T-helper 2 cell treated with Interferon-gamma antibody and Interleukin-4, amounts not matched to agents 5 μg/mL and 100 μg/mL, for 36 hours (primary cell): ENCODE measurements around the gene TMEM63C.

Source experiments
- DNase-seq: peaks from one replicate; pipeline ENCODE4 v3.0.0; 2021; ENCODE audit warnings: low spot score
- H3K27ac Mint-ChIP-seq: one replicate; pipeline ENCODE4 v1.8.0; 2021; ENCODE audit warnings: mild to moderate bottlenecking, mixed read lengths
- H3K27me3 Mint-ChIP-seq: one replicate; pipeline ENCODE4 v1.8.0; 2021; ENCODE audit warnings: low read depth, mixed read lengths
- H3K36me3 Mint-ChIP-seq: one replicate; pipeline ENCODE4 v1.8.0; 2021; ENCODE audit warnings: low read depth, mixed read lengths
- H3K4me1 Mint-ChIP-seq: one replicate; pipeline ENCODE4 v1.8.0; 2021; ENCODE audit warnings: low read depth, mixed read lengths
- H3K4me3 Mint-ChIP-seq: one replicate; pipeline ENCODE4 v1.8.0; 2022; ENCODE audit warnings: mild to moderate bottlenecking, moderate library complexity, mixed read lengths
- H3K9me3 Mint-ChIP-seq: one replicate; pipeline ENCODE4 v1.8.0; 2021; ENCODE audit warnings: mixed read lengths

TMEM63C gene

DNA sequence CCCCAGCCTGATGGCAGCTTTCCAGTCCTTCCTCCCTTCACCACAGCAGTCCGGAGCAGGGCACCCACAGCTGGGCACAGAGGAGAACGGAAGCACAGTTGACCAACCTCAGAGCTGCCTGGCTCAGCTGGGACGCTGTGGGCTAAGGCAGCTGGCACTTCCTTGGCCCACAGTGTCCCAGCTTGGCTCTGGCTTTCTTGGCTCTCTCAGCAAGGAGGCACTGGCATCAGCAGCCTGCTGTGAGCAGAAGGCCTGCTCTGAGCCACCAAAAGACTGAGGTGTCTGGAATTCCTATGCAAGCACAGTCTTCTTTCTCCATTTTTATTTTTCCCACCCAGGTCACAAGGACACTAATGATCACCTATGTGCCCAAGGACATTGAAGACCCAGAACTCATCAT, 56.8 kb downstream of the TMEM63C start:
- Mint-ChIP-seq H3K9me3 (no peaks in the 10 kb centered on the region), H3K27ac (no peak overlapping the region), H3K4me1 (no peaks in the 10 kb centered on the region), H3K4me3 (no peak overlapping the region), H3K27me3 (no peaks in the 10 kb centered on the region), H3K36me3 (no peaks in the 10 kb centered on the region)
- DNase-seq = no peak

DNA sequence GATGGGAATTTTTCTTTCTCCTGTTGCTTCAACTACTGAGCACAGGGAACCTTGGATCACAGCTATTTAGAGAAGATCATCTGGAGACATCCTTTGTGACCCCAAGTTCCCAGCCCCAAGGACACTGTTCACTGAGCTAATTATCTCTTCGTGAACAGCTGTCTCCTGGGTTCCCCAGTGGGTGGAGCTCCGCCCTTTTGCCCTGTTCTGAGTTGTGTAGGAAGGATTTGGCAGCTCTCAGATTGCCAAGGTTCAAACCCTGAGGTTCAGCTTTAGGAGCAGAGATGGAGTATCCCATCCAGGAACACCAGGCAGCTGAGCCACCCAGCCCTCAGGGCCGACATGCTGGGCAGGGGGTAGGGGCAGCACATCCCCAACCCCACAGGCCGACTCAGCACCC, 57.4 kb downstream of the TMEM63C start:
- Mint-ChIP-seq H3K27ac (no peak overlapping the region), H3K36me3 (no peaks in the 10 kb centered on the region), H3K9me3 (no peaks in the 10 kb centered on the region), H3K4me1 (no peaks in the 10 kb centered on the region), H3K27me3 (no peaks in the 10 kb centered on the region), H3K4me3 (no peak overlapping the region)
- no peak for DNase-seq

DNA sequence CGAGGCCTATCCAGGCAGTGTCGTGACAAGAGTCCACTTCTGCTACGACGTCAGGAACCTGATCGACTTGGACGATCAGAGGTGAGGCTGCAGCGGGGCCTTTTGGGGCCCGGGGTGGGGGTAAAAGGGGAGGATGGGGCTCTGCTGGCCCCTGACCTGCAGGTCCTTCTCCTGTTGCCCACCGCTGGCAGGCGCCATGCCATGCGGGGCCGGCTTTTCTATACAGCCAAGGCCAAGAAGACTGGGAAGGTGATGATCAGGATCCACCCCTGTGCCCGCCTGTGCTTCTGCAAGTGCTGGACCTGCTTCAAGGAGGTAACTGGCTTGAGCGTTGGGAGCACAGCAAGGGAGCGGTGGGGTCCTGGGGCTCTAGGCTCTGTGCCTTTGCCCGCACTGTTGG, 57.8 kb downstream of the TMEM63C start:
- Mint-ChIP-seq H3K27ac (no peak overlapping the region), H3K27me3 (no peaks in the 10 kb centered on the region), H3K36me3 (no peaks in the 10 kb centered on the region), H3K4me1 (no peaks in the 10 kb centered on the region), H3K4me3 (no peak overlapping the region), H3K9me3 (no peaks in the 10 kb centered on the region)
- no peak for DNase-seq

DNA sequence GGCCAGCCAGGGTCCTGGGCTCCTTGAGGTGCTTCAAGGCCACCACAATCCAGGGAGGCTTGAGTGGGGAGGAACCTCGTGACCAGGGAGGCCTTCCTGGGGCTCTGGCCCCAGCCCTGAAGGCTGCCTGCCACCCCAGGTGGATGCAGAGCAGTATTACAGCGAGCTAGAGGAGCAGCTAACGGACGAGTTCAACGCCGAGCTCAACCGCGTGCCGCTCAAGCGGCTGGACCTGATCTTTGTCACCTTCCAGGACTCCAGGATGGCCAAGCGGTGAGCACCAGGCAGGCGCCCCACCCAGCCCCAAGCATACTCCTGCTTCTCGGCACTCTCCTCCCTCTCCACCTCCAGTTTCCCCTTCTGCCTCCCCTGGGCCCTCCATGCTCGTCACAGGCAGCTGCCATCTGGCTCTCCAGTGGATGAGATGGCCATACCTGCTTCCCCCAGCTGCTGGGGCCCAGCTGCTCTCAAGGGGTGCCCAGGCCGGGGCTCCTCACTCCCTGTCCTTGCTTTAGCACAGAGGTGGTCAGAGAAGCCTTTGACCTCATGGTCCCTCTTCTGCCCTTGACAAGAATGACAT, 58.8 kb downstream of the TMEM63C start:
- Mint-ChIP-seq H3K4me1 (no peaks in the 10 kb centered on the region), H3K36me3 (no peaks in the 10 kb centered on the region), H3K27me3 (no peaks in the 10 kb centered on the region), H3K27ac (no peak overlapping the region), H3K4me3 (no peak overlapping the region), H3K9me3 (no peaks in the 10 kb centered on the region)
- DNase-seq = no peak

DNA sequence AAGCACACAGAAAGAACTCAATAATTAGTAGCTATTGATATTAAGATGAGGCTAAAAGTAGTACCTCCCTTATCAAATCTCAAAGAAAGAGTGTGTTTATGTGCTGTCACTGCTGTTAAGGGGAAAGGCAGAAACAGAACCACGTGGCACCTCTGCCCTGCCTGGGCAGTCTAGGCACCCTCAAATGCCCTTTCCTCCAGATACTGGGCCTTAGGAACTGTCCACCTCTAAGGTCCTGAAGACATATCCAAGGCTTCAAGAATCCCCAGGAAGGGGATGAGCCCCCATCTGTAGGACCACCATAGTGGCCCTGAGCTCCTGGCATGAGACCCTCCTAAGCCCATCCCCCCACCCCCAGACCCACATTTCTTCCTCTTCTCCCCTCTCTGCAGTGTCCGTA, 60.4 kb downstream of the TMEM63C start:
- no peaks in the 10 kb centered on the region for H3K27me3 Mint-ChIP-seq
- DNase-seq = no peak
- H3K27ac Mint-ChIP-seq = no peak overlapping the region
- H3K4me1 Mint-ChIP-seq = no peaks in the 10 kb centered on the region
- H3K4me3 Mint-ChIP-seq = no peak overlapping the region
- no peaks in the 10 kb centered on the region for H3K36me3 Mint-ChIP-seq
- no peaks in the 10 kb centered on the region for H3K9me3 Mint-ChIP-seq

DNA sequence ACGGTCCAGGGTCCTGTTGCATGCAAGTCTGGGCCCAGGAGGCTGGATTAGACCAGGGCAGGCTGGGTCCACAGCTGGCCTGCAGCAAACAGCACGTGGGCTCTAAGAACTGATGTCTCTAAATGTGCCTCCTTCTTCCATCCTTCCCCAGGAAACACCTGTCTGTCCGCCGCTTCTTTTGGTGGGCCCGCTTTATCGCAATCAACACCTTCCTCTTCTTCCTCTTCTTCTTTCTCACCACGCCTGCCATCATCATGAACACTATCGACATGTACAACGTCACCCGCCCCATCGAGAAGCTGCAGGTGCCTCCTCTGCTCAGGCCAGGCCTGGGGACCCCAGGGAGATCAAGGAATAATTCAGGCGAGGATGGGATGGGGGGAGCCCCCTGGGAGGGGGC, 61.2 kb downstream of the TMEM63C start:
- no peak overlapping the region for H3K4me3 Mint-ChIP-seq

DNA sequence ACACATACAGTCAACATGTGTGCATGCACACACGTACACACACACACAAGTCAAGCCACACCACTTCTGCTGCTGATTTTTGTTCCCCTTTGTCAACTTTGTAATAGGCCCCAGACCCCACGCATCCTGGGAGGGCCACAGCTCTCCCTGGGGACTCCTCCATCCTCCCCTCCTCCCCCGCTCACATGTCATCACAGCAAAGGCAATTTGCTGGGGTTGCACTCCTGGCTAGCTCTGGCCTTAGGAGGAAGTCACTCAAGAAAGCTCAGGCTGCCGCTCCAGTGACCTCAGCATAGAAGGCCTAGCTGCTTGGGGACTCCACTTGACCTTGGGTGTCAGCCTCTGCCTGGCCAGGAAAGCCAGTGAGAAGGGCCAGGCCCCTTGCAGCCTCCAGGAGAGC, 62.3 kb downstream of the TMEM63C start:
- Mint-ChIP-seq H3K4me1 (no peaks in the 10 kb centered on the region), H3K27ac (no peak overlapping the region), H3K27me3 (no peaks in the 10 kb centered on the region), H3K36me3 (no peaks in the 10 kb centered on the region), H3K4me3 (no peak overlapping the region), H3K9me3 (no peaks in the 10 kb centered on the region)
- DNase-seq = no peak

More for the DNA sequence above, 61.2 kb downstream of the TMEM63C start:
- no peaks in the 10 kb centered on the region for H3K4me1 Mint-ChIP-seq
- H3K27ac Mint-ChIP-seq = no peak overlapping the region
- H3K36me3 Mint-ChIP-seq = no peaks in the 10 kb centered on the region
- no peaks in the 10 kb centered on the region for H3K27me3 Mint-ChIP-seq
- H3K9me3 Mint-ChIP-seq = no peaks in the 10 kb centered on the region
- DNase-seq = no peak

DNA sequence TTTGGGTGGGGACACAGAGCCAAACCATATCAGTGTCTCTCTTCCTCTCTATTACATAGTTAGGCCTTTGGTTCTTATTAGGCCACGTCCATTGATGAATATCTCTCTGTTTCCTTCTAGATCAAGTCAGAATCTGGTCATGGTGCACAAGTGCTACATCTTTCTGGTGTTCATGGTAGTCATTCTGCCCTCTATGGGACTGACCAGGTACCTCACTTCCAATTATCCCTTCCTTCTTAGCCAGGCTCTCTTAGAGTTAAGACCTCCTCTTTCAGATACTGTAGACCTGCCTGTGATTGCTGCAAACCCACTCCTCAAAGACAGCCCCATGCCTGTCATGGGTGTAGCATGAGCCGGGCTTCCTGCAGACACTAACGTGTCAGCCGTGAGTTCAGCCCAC, 64.2 kb downstream of the TMEM63C start:
- Mint-ChIP-seq H3K4me3 (no peak overlapping the region), H3K4me1 (no peaks in the 10 kb centered on the region), H3K36me3 (no peaks in the 10 kb centered on the region), H3K27me3 (no peaks in the 10 kb centered on the region), H3K9me3 (no peaks in the 10 kb centered on the region), H3K27ac (no peak overlapping the region)
- no peak for DNase-seq

DNA sequence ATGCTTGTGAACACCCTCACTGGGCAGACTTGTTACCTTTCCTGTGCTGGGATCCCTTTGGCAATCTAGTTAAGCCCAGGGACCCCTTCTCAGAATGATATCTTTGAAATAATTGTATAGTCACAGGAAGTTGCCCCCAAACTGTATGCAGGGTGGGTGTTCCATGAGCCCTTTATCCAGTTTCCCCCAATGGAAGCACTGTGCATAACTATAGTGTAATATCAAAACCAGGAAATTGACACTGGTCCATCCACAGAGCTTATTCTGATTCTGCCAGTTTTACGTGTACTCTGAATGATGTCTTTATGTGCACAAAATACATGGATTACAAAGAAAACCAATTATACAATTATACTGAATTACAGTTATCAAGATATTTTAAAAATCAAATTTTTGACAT, 65.2 kb downstream of the TMEM63C start:
- Mint-ChIP-seq H3K36me3 (no peaks in the 10 kb centered on the region), H3K9me3 (no peaks in the 10 kb centered on the region), H3K27me3 (no peaks in the 10 kb centered on the region), H3K27ac (no peak overlapping the region), H3K4me3 (no peak overlapping the region), H3K4me1 (no peaks in the 10 kb centered on the region)
- DNase-seq = no peak

DNA sequence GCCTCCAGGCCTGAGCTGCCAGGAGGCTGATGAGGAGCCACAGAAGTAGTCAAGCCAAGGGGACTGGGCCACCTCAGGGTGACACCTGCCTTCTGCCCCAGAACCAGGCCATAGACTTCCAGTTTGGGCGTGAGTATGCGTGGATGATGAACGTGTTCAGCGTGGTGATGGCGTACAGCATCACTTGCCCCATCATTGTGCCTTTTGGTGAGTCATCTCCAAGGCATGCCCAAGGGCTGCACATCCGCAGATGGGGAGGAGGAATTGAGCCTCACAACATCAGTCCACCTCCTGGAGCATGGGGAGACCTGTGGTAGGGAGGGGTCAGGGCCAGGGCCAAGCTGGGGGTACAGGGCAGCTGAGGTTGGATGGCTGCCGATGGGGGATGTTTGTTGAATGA, 67.1 kb downstream of the TMEM63C start:
- Mint-ChIP-seq H3K36me3 (no peaks in the 10 kb centered on the region), H3K27me3 (no peaks in the 10 kb centered on the region), H3K27ac (no peak overlapping the region), H3K4me3 (no peak overlapping the region), H3K9me3 (no peaks in the 10 kb centered on the region), H3K4me1 (no peaks in the 10 kb centered on the region)
- DNase-seq = no peak

DNA sequence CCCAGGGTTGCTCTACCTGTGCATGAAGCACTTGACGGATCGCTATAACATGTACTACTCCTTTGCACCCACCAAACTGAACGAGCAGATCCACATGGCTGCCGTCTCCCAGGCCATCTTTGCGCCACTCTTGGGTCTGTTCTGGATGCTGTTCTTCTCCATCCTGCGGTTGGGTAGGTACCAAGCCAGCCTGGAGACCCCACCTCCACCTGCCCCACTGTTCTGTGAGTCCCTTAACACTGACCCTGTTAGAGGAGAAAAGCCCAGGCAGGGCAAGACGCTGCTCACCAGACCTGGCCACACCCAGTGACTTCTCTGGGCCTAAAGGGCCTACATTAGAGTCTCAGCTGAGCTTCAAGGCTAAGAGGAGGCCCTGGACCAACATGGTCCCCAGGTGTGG, 67.7 kb downstream of the TMEM63C start:
- DNase-seq = no peak
- Mint-ChIP-seq H3K27me3 (peaks cover 2% of the 10 kb centered on the region), H3K4me1 (no peaks in the 10 kb centered on the region), H3K27ac (no peak overlapping the region), H3K9me3 (no peaks in the 10 kb centered on the region), H3K36me3 (no peaks in the 10 kb centered on the region), H3K4me3 (no peak overlapping the region)

DNA sequence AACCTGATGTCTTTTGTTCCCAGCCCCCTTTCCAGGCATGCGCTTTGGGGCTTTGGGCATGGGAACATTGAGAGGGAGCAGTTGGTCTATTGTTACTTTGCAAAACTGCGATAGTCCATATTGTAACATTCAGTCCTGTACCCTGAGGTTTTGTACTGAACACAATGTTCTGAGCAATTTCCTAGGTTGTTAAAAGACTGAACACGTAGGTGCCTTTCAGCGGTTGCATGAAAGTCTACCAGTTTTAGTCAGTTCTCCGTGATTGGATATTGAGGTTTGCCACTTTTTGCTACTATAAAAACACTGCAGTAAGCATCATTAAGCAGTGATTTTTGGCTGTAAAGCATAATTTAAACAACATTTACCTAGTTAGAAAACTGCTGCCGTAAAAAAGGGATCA, 69.3 kb downstream of the TMEM63C start:
- H3K9me3 Mint-ChIP-seq = no peaks in the 10 kb centered on the region
- no peak for DNase-seq
- H3K27me3 Mint-ChIP-seq = peaks cover 2% of the 10 kb centered on the region
- no peak overlapping the region for H3K27ac Mint-ChIP-seq
- H3K4me1 Mint-ChIP-seq = no peaks in the 10 kb centered on the region
- no peaks in the 10 kb centered on the region for H3K36me3 Mint-ChIP-seq
- no peak overlapping the region for H3K4me3 Mint-ChIP-seq

DNA sequence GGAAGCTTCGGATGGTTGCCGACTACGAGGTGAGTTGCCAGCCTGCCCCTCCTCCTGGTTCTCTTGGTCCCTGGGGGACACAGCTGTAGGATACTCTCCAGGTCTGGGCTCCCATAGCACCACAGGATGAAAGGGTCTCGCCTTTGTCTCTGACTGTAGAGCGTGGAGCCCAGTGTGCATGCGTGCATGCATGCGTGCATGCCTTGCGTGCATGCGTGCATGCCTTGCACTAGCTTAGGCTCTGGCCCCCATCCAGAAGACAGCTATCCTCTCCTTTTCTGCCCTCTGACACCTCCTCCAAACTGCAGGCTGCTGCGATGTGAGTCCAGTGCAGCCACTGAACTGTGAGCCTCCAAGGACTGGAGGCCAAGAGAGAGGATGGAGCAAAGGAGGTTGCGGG, 70.3 kb downstream of the TMEM63C start:
- no peak for DNase-seq
- no peak overlapping the region for H3K27ac Mint-ChIP-seq
- no peaks in the 10 kb centered on the region for H3K9me3 Mint-ChIP-seq
- peaks cover 2% of the 10 kb centered on the region for H3K27me3 Mint-ChIP-seq
- H3K36me3 Mint-ChIP-seq = no peaks in the 10 kb centered on the region
- no peak overlapping the region for H3K4me3 Mint-ChIP-seq
- H3K4me1 Mint-ChIP-seq = no peaks in the 10 kb centered on the region

DNA sequence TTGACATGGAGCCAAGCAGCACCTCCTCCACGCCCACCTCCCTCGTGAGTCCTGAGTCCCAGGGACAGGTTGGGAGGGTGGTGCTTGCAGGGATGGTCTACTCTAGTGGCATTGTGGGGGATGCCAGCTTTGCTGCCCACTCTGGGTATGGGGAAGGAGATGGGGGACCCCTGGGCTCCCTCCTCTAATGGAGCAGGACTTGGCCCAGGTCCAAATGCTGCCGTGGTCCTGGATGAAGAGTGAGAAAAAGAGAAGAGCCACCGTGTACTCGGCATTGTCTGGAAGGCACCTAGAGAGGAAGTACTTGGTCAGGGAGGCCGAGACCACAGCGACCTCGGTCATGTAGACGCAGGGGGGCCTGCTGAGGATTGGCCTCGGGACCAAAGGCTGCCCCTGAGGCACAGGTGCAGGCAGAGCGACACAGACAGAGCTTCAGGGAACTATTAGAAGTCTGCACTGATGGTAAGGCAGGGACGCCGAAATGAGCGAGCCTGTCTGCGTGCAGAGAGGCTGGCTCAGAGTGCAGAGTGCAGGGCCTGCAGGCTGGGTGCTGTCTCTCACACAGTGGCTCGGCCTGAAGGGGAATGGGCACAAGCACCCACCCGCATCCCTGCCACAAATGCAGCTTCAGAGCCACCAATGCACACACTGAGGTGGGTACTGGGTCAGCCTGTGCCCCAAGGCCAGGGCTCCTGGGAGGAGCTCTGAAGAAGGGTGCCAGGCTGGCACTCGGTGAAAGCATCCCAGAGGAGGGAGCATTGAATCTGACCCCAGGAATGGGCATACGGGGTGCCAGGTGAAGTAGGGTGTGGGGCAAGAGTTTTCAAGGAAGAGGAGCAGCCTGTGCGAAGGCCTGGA, 72.0 kb downstream of the TMEM63C start:
- Mint-ChIP-seq H3K4me3 (no peak overlapping the region), H3K36me3 (no peaks in the 10 kb centered on the region), H3K9me3 (no peaks in the 10 kb centered on the region), H3K4me1 (no peaks in the 10 kb centered on the region), H3K27ac (no peak overlapping the region), H3K27me3 (peaks cover 2% of the 10 kb centered on the region)
- no peak for DNase-seq

DNA sequence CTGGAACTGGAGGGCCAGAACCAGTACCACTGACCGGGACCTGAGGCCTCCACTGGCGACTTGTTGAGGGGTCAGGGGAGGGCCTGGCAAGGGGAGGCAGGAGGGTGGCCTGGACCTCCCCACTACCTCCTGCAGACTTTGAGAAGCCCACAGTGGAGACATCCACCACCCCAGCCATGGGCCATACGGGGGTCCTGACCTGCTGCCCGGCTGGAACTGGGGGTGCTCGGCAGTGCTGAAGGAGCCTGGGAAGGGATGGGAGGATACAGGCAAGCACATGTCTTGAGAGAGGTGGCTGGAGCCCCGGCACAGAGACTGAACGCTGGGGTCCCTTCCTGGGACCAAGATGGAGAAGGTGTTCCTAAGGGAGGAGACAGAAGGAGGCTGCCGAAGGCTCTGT, 75.1 kb downstream of the TMEM63C start:
- Mint-ChIP-seq H3K27ac (no peak overlapping the region), H3K9me3 (no peaks in the 10 kb centered on the region), H3K4me1 (no peaks in the 10 kb centered on the region), H3K36me3 (no peaks in the 10 kb centered on the region), H3K4me3 (no peak overlapping the region), H3K27me3 (peaks cover 7% of the 10 kb centered on the region)
- DNase-seq = no peak
